Stimulated activated CD4-positive, alpha-beta T cell treated with anti-CD3 and anti-CD28 coated beads, Interleukin-4, amount 100 ng/mL, for 24 hours (primary cell): Measurements from ENCODE around the gene ZBTB48.

Experiments used
- DNase-seq: peaks from one replicate; pipeline ENCODE4 v3.0.0-alpha.2; 2020

Gene ZBTB48

DNA sequence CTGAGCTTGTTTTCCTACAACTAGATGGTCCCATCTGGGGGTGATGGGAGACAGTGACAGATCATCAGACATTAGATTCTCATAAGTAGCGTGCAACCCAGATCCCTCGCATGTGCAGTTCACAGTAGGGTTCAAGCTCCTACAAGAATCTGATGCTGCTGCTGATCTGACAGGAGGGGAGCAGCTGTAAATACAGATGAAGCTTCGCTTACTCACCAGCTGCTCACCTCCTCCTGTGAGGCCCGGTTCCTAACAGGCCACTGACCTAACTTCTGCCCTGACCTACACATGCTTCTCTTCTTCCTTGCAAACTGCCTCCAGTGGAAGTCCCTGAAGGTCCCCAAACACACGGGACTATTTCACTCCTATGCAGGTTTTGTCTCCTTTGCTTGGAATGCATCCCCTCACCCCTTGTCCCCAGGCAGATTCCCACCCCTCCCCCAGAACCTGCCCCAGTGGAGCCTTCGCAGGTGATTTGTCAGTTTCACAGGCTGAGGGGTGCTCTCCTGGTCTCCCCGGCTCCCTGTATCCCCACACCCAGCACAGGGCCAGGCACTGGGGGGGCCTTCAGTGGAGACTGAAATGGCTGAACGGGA, 5.7 kb upstream of the ZBTB48 start:
- DNase-seq, result no peak

GRCh38 chr1:6574818-6575217, 5.0 kb upstream of the ZBTB48 start:
- DNase-seq, result no peak

DNA sequence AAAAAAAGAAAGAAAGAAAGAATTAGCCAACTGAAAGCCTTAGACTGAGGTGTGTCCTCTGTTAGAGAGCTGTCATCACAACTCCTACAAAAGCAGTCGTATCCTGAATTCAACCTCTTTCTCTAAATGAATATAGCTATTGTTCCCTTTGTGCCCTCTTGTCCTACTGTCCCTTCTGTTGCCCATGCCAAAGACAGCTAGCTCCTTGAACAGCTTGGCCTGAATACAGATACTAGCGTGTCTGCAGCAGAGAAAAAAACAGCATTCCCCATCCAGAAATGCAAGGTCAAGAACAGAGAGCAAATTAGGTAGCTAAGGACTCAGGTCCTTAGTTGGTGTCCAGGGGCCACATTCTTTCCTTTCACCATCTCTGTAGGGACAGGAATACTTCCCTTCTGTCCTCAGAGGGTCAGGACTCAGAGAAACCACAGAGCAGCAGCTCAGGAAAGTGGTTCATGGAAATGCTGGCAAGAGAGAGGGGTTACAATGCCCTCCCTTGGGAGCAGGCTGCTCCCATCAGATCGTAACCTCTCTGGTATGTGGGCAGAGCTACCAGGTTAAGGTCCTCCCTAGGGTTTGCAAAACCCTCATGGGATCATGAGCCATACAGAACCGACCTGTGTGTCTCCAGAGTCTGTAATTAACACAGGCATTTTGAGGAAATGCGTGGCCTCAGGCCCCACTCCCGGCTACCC, 1.8 kb upstream of the ZBTB48 start:
- no peak for DNase-seq

DNA sequence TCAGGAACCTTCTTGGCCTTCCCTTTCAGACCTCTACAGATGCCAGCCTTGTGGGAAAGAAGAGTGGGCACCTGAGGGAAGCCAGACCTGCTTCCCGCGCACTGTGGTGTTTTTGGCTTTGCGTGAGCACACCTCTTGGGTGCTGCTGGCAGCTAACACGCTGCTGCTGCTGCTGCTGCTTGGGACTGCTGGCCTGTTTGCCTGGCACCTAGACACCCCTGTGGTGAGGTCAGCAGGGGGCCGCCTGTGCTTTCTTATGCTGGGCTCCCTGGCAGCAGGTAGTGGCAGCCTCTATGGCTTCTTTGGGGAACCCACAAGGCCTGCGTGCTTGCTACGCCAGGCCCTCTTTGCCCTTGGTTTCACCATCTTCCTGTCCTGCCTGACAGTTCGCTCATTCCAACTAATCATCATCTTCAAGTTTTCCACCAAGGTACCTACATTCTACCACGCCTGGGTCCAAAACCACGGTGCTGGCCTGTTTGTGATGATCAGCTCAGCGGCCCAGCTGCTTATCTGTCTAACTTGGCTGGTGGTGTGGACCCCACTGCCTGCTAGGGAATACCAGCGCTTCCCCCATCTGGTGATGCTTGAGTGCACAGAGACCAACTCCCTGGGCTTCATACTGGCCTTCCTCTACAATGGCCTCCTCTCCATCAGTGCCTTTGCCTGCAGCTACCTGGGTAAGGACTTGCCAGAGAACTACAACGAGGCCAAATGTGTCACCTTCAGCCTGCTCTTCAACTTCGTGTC, 995 bp upstream of the ZBTB48 start:
- DNase-seq, result no peak

DNA sequence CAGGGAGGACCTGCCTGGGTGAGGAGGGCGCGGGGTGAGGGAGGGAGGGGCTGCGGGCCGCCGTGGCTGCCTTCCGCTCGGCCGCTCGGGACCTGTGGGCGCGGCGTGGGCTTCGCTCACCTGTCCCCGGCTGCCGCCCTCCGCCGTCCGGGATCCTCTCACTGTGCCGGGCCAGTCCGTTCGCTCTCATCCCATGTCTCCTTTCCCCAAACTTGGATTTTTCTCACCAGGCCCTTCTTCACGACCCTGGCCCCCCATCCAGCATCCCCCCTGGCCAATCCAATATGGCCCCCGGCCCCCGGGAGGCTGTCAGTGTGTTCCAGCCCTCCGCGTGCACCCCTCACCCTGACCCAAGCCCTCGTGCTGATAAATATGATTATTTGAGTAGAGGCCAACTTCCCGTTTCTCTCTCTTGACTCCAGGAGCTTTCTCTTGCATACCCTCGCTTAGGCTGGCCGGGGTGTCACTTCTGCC, 362 bp downstream of the ZBTB48 start:
- no peak for DNase-seq

GRCh38 chr1:6580593-6581409, 1.0 kb downstream of the ZBTB48 start:
- no peak for DNase-seq

DNA sequence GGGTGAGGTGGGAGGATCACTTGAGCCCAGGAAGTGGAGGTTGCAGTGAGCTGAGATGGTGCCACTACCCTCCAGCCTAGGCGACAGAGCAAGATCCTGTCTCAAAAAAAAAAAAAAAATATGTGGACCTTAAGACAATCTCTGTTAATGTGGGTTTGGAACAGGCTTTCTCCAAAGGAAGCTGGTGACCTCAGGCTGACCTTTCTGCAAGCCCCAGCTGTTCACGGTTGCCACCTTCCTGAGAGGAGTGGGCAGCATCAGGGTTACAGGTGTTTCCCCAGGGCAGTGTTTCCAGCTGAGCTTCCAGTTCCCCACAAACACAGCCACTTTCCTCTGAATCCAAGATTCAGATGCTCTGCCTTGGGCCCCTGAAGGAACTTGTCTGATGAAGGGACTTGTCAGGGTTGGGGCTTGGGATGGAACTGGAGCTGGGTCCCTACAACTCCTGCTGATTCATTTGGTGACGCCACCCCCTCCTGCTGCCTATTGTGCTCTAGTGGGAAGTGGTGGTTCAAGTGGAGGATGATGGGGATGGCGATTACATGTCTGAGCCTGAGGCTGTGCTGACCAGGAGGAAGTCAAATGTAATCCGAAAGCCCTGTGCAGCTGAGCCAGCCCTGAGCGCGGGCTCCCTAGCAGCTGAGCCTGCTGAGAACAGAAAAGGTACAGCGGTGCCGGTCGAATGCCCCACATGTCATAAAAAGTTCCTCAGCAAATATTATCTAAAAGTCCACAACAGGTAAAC, 1.9 kb downstream of the ZBTB48 start:
- DNase-seq, result no peak

- DNase-seq, result no peak
Observed at GRCh38 chr1:6582370-6582769, 2.6 kb downstream of the ZBTB48 start.

DNA sequence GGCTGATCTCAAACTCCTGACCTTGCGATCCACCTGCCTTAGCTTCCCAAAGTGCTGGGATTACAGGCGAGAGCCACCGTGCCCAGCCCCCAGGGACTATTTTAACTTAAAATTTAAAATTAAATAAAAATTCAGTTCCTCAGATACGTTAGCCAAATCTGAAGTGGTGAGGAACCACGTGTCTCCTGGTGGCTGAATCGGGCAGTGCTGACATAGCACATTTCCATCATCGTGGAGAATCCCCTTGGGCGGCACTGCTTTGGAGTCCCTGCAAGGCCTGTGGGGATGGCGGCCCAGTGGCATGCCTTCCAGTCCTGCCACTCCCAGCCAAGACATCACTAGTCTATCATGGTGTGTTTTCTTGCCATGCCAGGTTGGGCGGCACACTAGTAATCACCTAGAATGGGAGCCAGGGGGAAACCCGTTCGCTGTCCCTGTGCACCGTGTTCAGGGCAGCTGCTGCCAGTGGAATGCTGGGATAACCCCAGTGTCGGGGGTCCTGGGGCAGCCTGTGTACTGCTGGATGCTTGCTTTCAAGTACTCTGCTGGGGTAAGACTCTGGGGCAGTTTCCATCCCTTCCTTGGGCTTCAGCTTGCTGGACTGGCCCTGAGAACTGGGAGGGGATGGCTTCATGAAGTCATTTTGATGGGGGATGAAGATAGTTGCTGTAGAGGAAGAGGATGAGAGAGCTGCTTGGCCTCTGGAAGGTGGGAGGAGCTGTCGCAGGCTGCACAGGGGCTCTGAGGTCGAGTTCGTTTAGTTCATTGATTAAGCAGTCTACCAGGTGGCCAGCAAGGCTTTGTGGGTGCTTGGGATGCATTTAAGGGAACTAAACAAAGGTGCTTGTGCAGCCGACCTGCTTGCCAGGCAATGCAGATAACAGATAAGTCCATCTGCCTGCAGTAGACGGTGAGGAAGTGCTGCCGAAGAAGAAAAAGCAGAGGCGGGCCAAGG, 4.6 kb downstream of the ZBTB48 start:
- DNase-seq, result no peak

GRCh38 chr1:6585081-6585722, 5.4 kb downstream of the ZBTB48 start:
- no peak for DNase-seq

DNA sequence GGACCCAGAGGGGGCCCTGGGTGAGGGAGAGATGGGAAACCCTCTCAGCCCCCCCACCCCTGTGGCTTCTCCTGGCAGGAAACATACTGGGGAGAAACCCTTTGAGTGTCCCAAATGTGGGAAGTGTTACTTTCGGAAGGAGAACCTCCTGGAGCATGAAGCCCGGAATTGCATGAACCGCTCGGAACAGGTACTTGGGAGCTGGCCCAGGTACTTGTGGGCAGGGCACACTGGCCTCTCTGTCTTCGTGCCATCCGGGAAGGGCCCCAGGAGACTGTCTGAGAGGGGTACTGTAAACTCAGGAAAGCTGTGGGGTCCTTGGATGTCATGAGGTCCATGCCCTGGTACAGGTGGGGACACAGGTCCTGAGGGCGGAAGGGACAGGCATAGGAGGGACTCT, 6.0 kb downstream of the ZBTB48 start:
- no peak for DNase-seq

DNA sequence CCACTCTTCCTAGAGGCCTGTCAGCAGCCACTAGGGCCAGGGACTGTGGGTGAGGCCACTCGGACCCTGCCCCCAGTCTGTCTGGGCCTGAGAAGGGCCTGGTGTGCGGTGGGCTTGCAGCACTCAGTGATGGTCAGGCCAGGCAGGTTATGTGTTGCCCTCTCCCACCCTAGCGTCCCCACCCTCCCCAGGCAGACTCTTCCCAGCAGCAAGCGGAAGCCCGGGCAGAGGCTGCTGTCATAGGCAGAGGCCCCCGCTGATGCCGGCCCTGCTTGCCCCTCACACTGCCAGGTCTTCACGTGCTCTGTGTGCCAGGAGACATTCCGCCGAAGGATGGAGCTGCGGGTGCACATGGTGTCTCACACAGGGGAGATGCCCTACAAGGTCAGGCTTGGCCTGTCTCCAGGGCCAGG, 6.6 kb downstream of the ZBTB48 start:
- DNase-seq, result no peak

DNA sequence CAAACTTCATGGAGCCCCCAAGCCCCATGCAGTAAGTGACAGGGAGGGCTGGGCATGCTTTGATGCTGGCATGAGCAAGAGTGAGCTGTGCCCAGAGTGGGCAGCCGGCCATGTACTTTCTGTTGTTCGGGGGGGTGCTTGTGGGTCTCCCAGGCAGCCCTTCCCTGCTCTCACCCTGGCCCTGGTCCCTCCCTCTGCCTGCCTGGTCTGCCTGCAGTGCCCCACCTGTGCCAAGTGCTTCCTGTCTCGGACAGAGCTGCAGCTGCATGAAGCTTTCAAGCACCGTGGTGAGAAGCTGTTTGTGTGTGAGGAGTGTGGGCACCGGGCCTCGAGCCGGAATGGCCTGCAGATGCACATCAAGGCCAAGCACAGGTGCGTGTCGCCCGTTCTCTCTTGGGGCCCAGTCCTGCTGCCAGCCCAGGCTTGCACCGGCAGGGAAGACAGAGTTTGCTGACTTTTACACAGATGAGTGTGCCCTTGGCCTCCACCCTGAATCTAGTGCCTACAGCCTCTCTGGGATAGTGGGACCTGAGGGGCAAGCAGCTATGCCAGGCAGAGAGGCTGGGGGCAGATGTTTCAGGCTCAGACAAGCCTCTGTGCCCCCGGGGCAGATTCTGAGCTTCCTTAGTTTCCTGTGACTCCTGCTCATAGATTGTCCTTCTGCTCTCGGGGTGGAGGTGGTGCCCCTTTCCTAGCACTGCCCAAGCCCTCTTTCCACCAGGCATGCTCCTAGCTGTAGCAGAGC, 7.6 kb downstream of the ZBTB48 start:
- no peak for DNase-seq

DNA sequence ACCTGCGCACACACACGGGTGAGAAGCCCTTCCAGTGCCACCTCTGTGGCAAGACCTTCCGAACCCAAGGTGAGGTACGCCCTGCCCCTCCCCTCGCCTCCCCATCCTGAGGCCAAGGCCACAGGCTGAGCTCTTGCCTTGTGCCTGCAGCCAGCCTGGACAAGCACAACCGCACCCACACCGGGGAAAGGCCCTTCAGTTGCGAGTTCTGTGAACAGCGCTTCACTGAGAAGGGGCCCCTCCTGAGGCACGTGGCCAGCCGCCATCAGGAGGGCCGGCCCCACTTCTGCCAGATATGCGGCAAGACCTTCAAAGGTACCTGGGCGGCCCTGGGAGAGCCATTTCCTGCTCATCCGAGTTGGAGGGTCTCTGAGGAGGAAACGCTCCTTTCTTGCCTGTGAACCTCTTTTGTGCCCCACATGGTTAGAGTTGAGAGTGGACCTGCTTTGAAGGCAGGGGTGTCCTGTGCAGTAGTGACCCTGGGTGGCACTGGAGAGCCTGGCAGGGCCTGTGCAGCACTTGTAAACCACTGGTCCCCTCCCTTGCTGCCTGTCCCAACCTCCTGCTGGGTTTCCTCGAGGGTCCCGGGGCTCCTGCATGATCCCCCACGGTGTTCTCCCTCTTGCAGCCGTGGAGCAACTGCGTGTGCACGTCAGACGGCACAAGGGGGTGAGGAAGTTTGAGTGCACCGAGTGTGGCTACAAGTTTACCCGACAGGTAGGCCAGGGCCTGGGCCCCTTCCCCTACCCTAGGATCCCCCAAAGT, 8.5 kb downstream of the ZBTB48 start:
- DNase-seq, result no peak

- no peak for DNase-seq
Observed at GRCh38 chr1:6588893-6589520, 9.2 kb downstream of the ZBTB48 start.

DNA sequence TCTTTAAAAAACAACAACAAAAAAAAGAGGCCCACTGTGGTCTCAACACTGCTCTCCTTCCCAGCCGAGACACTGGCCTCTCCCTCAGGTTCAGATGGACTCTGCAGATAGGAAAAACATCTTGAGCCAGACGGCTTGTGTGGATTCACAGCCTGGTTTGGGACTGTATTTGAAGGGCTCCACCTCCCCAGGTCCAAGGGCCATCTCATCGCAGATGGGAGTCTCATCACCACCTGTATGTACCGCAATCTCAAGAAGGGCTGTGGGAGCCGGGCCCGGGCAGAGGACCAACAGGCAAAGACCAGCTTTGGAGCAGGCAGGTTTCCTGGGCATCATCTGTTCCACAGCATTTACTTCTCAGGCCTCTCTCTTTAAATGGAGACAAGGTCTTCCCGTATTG, 10.3 kb downstream of the ZBTB48 start:
- DNase-seq, result no peak

DNA sequence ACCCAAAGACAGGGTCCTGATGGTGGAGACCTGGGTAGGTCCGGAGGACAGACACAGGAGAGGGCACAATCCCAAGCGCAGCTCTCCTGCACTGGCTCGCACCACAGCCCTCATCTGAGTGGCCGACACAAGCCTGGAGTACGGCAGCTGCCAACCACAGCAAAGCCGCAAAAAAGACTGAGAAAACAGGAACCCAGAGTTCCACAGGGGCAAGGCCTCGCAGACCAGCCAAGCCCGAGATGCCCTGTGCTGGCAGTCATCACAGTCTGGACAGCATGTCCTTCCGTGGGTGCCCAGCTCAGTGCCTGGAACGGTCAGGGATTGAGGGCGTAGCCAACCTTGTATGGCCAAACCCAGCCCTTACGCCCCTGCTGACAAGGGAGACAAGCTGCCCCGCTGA, 11.4 kb downstream of the ZBTB48 start:
- no peak for DNase-seq

- DNase-seq, result no peak
Observed at GRCh38 chr1:6591644-6592043, 11.8 kb downstream of the ZBTB48 start.

DNA sequence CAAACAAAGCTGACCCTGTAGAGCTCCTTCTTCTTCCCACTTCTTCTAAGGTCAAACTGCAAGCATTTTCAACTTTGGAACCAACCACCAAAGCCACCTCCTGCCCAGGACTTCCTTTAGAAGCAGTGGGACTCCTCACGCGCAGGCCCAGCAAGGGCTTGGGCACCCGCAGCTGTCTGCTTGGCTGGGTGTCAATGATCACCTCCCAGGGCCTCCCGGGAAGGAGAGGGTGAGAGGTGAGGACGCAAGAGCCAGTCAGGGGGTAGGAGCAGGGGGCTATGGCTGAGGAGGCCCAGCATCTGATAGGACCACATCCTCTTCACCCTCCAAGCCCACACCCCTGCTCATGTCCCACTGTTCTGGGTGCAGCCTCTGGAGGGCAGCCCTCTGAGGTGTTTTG, 12.6 kb downstream of the ZBTB48 start:
- DNase-seq, result no peak
